DOHH2 (cell line): ENCODE results near the gene RAD9A.
A peak's percentile ranks its signal among the peaks of the same experiment; 100 is the strongest.

Experiments used
- H3F3A ChIP-seq: fragments of 200-600 bp; sonication (generic), shearing (Covaris generic); 2 replicates; pipeline ENCODE4 v1.6.0; 2016; ENCODE audit warnings: antibody characterized with exemption, mild to moderate bottlenecking; ENCODE audit not compliant: control insufficient read depth, insufficient read depth
- H3K27ac ChIP-seq: fragments of 200-600 bp; sonication (generic); 2 replicates; pipeline ENCODE4 v1.5.1; 2014; ENCODE audit warnings: low read depth, mild to moderate bottlenecking, low read length, moderate library complexity
- H3K27me3 ChIP-seq: fragments of 200-600 bp; sonication (generic); 2 replicates; pipeline ENCODE4 v1.6.1; 2014; ENCODE audit warnings: mild to moderate bottlenecking, low read length, mixed read lengths; ENCODE audit not compliant: control insufficient read depth
- H3K36me3 ChIP-seq: fragments of 200-600 bp; sonication (generic); 2 replicates; pipeline ENCODE4 v1.6.1; 2014; ENCODE audit warnings: mild to moderate bottlenecking, low read length, moderate library complexity, mixed read lengths; ENCODE audit not compliant: control insufficient read depth
- H3K4me1 ChIP-seq: fragments of 200-600 bp; sonication (generic); 2 replicates; pipeline ENCODE4 v1.6.1; 2014; ENCODE audit warnings: mild to moderate bottlenecking, low read length, mixed read lengths; ENCODE audit not compliant: control insufficient read depth
- H3K4me2 ChIP-seq: fragments of 200-600 bp; sonication (generic); 2 replicates; pipeline ENCODE4 v1.6.0; 2014; ENCODE audit warnings: mild to moderate bottlenecking, low read length, moderate library complexity
- H3K4me3 ChIP-seq: fragments of 200-600 bp; sonication (generic); 2 replicates; pipeline ENCODE4 v1.5.1; 2014; ENCODE audit warnings: mild to moderate bottlenecking, low read length, mixed read lengths
- H3K79me2 ChIP-seq: fragments of 200-600 bp; sonication (generic); 2 replicates; pipeline ENCODE4 v1.6.1; 2014; ENCODE audit warnings: mild to moderate bottlenecking, low read length, mixed read lengths; ENCODE audit not compliant: control insufficient read depth
- H3K9me2 ChIP-seq: fragments of 200-600 bp; sonication (generic); replicated peaks from 2 replicates; pipeline ENCODE4 v1.6.1; 2014; ENCODE audit warnings: mild to moderate bottlenecking, low read length, mixed read lengths; ENCODE audit not compliant: control insufficient read depth
- H3K9me3 ChIP-seq: fragments of 200-600 bp; sonication (generic); 2 replicates; pipeline ENCODE4 v1.6.1; 2014; ENCODE audit warnings: antibody characterized with exemption, low read length, mixed read lengths; ENCODE audit not compliant: control insufficient read depth, insufficient read depth
- H4K20me1 ChIP-seq: fragments of 200-600 bp; sonication (generic); 2 replicates; pipeline ENCODE4 v1.6.0; 2014; ENCODE audit warnings: low read depth, mild to moderate bottlenecking, antibody characterized with exemption, low read length, moderate library complexity; ENCODE audit not compliant: control insufficient read depth, insufficient read depth
- EZH2phosphoT487 ChIP-seq: fragments of 200-600 bp; sonication (generic); IDR thresholded peaks from 2 replicates; pipeline ENCODE4 v1.6.1; 2017; ENCODE audit warnings: borderline replicate concordance, mild to moderate bottlenecking, antibody characterized with exemption, low read length, moderate library complexity, mixed read lengths
- TF ChIP-seq, protein P1 (sequence below): fragments of 200-600 bp; sonication (generic); IDR thresholded peaks from one replicate; pipeline ENCODE4 v1.5.1; 2014; ENCODE audit warnings: antibody characterized with exemption, mild to moderate bottlenecking, low read depth, low read length; ENCODE audit not compliant: poor library complexity, severe bottlenecking

The RAD9A gene

DNA sequence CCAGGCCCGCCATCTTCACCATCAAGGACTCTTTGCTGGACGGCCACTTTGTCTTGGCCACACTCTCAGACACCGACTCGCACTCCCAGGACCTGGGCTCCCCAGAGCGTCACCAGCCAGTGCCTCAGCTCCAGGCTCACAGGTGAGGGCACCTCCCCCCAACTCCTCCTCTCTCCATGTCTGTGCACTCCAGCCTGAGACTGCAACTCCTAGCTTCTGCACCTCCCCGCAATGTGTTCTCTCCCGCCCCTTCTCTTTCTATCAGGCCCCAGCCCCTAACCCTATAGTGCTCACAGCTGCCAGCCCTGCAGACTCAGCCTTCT is 4.4 kb downstream of the RAD9A start:
- H3K36me3 ChIP-seq = peaks cover 84% of the 10 kb centered on the region
- H3K4me3 ChIP-seq = no peak overlapping the region
- no peaks in the 10 kb centered on the region for H3K9me3 ChIP-seq
- TF ChIP-seq, protein P1, sequence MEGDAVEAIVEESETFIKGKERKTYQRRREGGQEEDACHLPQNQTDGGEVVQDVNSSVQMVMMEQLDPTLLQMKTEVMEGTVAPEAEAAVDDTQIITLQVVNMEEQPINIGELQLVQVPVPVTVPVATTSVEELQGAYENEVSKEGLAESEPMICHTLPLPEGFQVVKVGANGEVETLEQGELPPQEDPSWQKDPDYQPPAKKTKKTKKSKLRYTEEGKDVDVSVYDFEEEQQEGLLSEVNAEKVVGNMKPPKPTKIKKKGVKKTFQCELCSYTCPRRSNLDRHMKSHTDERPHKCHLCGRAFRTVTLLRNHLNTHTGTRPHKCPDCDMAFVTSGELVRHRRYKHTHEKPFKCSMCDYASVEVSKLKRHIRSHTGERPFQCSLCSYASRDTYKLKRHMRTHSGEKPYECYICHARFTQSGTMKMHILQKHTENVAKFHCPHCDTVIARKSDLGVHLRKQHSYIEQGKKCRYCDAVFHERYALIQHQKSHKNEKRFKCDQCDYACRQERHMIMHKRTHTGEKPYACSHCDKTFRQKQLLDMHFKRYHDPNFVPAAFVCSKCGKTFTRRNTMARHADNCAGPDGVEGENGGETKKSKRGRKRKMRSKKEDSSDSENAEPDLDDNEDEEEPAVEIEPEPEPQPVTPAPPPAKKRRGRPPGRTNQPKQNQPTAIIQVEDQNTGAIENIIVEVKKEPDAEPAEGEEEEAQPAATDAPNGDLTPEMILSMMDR = no peak
- TF ChIP-seq EZH2phosphoT487 = no peak
- peaks cover 83% of the 10 kb centered on the region for H3K79me2 ChIP-seq
- peaks cover 8% of the 10 kb centered on the region; the same call in 1 of the 2 replicates for H3F3A ChIP-seq
- H3K4me1 ChIP-seq = peaks cover 48% of the 10 kb centered on the region
- H3K4me2 ChIP-seq = peak overlapping the region; percentile 44; the same call in 1 of the 2 replicates
- peak overlapping the region; percentile 32; the same call in 1 of the 2 replicates for H3K27ac ChIP-seq
- peaks cover 7% of the 10 kb centered on the region; the same call in 1 of the 2 replicates for H4K20me1 ChIP-seq
- H3K27me3 ChIP-seq = no peaks in the 10 kb centered on the region
- H3K9me2 ChIP-seq = no peaks in the 10 kb centered on the region

DNA sequence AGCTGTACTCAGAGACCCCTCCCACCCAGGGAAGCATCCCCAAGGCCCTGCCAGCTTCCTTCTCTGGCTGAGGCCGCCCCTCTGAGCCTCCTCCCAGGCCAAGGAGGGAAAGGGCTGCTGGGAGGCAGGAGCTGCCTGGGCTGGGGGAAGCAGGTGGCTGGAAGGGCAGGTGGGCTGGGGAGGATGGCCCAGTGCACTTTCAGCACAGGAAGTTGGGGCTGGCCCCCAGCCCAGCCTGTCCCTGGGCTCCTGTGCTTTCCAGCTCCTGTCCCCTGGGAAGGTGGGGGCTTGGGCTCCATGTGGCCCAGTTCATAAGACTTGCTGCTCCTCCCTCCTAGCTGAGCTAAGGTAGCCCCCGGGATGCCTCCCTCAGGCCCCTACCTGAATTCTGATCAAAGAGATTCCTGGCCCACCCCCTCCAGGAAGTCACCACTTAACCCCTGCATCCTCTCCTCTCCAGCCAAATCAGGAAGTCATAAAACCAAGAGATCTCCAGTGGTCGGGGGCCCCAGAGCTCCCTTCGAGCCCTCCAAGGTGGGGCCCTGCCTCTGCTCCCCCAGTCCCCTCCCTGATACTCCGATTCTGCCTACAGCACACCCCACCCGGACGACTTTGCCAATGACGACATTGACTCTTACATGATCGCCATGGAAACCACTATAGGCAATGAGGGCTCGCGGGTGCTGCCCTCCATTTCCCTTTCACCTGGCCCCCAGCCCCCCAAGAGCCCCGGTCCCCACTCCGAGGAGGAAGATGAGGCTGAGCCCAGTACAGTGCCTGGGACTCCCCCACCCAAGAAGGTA is 5.0 kb downstream of the RAD9A start:
- Histone ChIP-seq H3K9me2 (no peaks in the 10 kb centered on the region), H3K27ac (peak overlapping the region; percentile 32; the same call in 1 of the 2 replicates)

DNA sequence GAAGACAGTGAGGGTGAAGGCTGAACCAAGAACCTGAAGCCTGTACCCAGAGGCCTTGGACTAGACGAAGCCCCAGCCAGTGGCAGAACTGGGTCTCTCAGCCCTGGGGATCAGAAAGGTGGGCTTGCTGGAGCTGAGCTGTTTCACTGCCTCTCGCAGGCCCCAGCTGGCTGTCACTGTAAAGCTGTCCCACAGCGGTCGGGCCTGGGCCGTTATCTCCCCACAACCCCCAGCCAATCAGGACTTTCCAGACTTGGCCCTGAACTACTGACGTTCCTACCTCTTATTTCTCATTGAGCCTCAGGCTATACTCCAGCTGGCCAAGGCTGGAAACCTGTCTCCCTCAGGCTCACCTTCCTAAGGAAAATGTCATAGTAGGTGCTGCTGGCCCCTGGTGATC is 5.8 kb downstream of the RAD9A start:
- Histone ChIP-seq H3K79me2 (peaks cover 76% of the 10 kb centered on the region), H3K4me1 (peaks cover 53% of the 10 kb centered on the region), H3F3A (peaks cover 11% of the 10 kb centered on the region; the same call in 1 of the 2 replicates), H3K4me2 (peak overlapping the region; percentile 44; the same call in 1 of the 2 replicates), H3K27me3 (no peaks in the 10 kb centered on the region), H3K9me2 (no peaks in the 10 kb centered on the region), H3K9me3 (no peaks in the 10 kb centered on the region), H4K20me1 (peaks cover 7% of the 10 kb centered on the region; the same call in 1 of the 2 replicates), H3K4me3 (no peak overlapping the region), H3K36me3 (peaks cover 80% of the 10 kb centered on the region), H3K27ac (no peak overlapping the region)
- TF ChIP-seq, protein P1 = no peak
- TF ChIP-seq EZH2phosphoT487 = no peak

More for the DNA sequence above, 5.0 kb downstream of the RAD9A start:
- Histone ChIP-seq H3K79me2 (peaks cover 83% of the 10 kb centered on the region), H4K20me1 (peaks cover 7% of the 10 kb centered on the region; the same call in 1 of the 2 replicates), H3K4me3 (no peak overlapping the region; the same call in 1 of the 2 replicates), H3K27me3 (no peaks in the 10 kb centered on the region), H3K4me2 (peak overlapping the region; percentile 44; the same call in 1 of the 2 replicates), H3K4me1 (peaks cover 48% of the 10 kb centered on the region), H3K9me3 (no peaks in the 10 kb centered on the region), H3K36me3 (peaks cover 85% of the 10 kb centered on the region), H3F3A (peaks cover 8% of the 10 kb centered on the region; the same call in 1 of the 2 replicates)
- TF ChIP-seq EZH2phosphoT487 = no peak
- TF ChIP-seq, protein P1 = no peak
